ENCODE data around the gene ADGRF3.

GRCh38 chr2:26316845-26317244 lies 29.7 kb downstream of the ADGRF3 start:
- TF ChIP-seq CTCF (IDR thresholded peaks at IDR 0.05 in 2 of 3, conservative IDR thresholded peaks at IDR 0.05 in 1 of 3; ENCODE audit: borderline replicate concordance in 1 of 3, insufficient read depth in 1 of 3, low read depth in 2 of 3, low read length in 2 of 3): no peak
- TF ChIP-seq RAD21 (IDR thresholded peaks at IDR 0.05; ENCODE audit: low read depth): no peak
- no peak for TF ChIP-seq CEBPB (IDR thresholded peaks at IDR 0.05; ENCODE audit: low read depth)
- TF ChIP-seq EZH2 (IDR thresholded peaks at IDR 0.05): no peak
- TF ChIP-seq JUND (IDR thresholded peaks at IDR 0.05): no peak
- no peak for TF ChIP-seq POLR2A (IDR thresholded peaks at IDR 0.05; ENCODE audit: borderline replicate concordance, extremely low read depth, insufficient read depth, insufficient read length)
- no peak for TF ChIP-seq POLR2AphosphoS5 (IDR thresholded peaks at IDR 0.05; ENCODE audit: low read depth, low read length)
- TF ChIP-seq SP1 (IDR thresholded peaks at IDR 0.05; ENCODE audit: low read depth): no peak
- no peak for TF ChIP-seq SIN3A (IDR thresholded peaks at IDR 0.05; ENCODE audit: low read depth)
- no peak for TF ChIP-seq MAX (IDR thresholded peaks at IDR 0.05)
